ENCODE results near the gene VPS8. TPM values are rescaled to one million over a fixed set of nuclear protein-coding genes. Genes with fewer than 3 reads are reported as not detected.
A peak's percentile ranks its signal among the peaks of the same experiment; 100 is the strongest.

The VPS8 gene
- total RNA-seq, 1 donor from 2014 or later, result 83.9 TPM

- H3K9me3 ChIP-seq (replicated peaks), result no peaks in the 10 kb centered on the region
- TF ChIP-seq, protein P1, sequence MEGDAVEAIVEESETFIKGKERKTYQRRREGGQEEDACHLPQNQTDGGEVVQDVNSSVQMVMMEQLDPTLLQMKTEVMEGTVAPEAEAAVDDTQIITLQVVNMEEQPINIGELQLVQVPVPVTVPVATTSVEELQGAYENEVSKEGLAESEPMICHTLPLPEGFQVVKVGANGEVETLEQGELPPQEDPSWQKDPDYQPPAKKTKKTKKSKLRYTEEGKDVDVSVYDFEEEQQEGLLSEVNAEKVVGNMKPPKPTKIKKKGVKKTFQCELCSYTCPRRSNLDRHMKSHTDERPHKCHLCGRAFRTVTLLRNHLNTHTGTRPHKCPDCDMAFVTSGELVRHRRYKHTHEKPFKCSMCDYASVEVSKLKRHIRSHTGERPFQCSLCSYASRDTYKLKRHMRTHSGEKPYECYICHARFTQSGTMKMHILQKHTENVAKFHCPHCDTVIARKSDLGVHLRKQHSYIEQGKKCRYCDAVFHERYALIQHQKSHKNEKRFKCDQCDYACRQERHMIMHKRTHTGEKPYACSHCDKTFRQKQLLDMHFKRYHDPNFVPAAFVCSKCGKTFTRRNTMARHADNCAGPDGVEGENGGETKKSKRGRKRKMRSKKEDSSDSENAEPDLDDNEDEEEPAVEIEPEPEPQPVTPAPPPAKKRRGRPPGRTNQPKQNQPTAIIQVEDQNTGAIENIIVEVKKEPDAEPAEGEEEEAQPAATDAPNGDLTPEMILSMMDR (IDR thresholded peaks at IDR 0.05; ENCODE audit: borderline replicate concordance), result no peak
- no peak overlapping the region for H3K4me3 ChIP-seq
- H3K27ac ChIP-seq (replicated peaks), result no peak overlapping the region
- intact Hi-C loops (cut with micrococcal nuclease), result no loop called here
- H3K4me1 ChIP-seq, result no peaks in the 10 kb centered on the region
- no peaks in the 10 kb centered on the region for H3K36me3 ChIP-seq
- DNase-seq, result no peak
- H3K27me3 ChIP-seq (ENCODE audit: low read depth), result no peaks in the 10 kb centered on the region
These were observed 253.1 kb downstream of the VPS8 start for GRCh38 chr3:185065059-185065458.

DNA sequence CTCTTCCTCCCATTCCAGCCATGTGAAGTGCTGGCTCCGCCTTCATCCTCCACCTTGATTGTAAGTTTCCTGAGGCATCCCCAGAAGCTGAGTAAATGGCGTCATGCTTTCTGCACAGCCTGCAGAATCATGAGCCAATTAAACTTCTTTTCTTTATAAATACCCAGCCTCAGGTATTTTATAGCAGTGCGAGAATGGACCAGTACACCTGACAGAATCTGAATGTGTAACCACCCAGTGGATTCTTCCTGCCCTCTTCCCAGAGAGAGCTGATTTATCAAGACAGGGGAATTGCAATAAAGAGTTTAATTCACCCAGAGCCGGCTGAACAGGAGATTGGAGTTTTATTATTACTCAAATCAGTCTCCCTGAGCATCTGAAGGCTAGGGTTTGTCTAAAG, 254.3 kb downstream of the VPS8 start:
- TF ChIP-seq, protein P1 (IDR thresholded peaks at IDR 0.05; ENCODE audit: borderline replicate concordance), result no peak
- H3K9me3 ChIP-seq (replicated peaks), result no peaks in the 10 kb centered on the region

GRCh38 chr3:185067173-185067572, 255.2 kb downstream of the VPS8 start:
- no peak for DNase-seq
- intact Hi-C loops (cut with micrococcal nuclease), result no loop called here
- no peak overlapping the region for H3K27ac ChIP-seq (replicated peaks)

More for the DNA sequence above, 254.3 kb downstream of the VPS8 start:
- Histone ChIP-seq H3K36me3 (no peaks in the 10 kb centered on the region), H3K27me3 (ENCODE audit: low read depth) (no peaks in the 10 kb centered on the region), H3K4me3 (no peak overlapping the region), H3K4me1 (no peaks in the 10 kb centered on the region), H3K27ac (replicated peaks) (no peak overlapping the region)
- no peak for DNase-seq
- intact Hi-C loops (cut with micrococcal nuclease), result no loop called here

DNA sequence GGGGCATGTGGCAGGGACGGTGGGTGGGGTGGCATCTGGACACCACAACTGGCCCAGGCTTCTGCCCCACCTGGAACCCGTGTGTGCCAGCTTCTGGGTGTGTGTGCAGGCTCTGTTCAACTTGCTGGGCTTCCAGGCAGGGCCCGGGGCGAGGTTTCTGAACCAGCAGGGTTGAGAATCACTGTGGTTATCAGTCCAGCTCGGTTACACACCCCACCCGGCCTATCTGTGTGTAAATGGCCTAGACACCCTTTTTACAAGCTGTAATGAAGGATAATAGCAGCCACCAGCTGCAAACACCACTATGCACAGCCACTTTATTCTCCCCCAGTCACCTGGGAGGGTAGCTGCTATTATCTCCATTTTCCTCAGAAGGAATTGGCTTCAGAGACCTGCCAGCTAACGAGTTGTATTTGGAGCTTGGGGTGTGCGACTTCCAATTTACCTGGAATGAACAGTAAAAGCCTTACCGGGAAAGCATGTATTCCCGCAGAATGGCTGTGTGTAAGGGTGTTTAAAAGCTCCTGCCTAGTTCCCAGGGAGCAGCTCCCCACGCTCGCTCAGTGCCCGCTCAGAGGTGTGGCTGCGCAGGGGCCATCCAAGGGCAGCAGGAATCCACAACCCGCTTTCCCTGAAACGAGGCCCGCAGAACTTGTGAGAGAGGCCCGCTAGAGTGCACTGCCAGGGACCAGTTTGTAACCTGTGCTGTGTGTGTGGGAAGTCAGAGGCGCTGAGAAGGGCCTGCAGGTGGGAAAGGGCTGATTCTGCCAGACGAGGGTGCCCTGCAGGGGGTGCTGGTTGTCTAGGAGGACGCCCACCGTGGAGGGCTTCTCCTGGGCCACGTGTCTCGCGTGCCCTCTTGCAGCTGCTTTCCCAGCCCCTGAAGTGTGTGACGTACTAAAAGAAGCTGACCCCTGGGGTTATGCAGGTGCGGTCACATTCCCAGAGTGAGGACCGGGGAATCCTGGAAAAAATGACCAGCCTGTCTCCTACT, 257.4 kb downstream of the VPS8 start:
- no peaks in the 10 kb centered on the region for H3K4me1 ChIP-seq
- no peak for DNase-seq
- H3K36me3 ChIP-seq, result no peaks in the 10 kb centered on the region
- no peak overlapping the region for H3K27ac ChIP-seq (replicated peaks)
- no peak overlapping the region for H3K4me3 ChIP-seq
- TF ChIP-seq, protein P1 (IDR thresholded peaks at IDR 0.05; ENCODE audit: borderline replicate concordance), result no peak
- H3K27me3 ChIP-seq (ENCODE audit: low read depth), result no peaks in the 10 kb centered on the region
- no peaks in the 10 kb centered on the region for H3K9me3 ChIP-seq (replicated peaks)
- intact Hi-C loops (cut with micrococcal nuclease), result no loop called here

More at GRCh38 chr3:185067173-185067572, 255.2 kb downstream of the VPS8 start:
- Histone ChIP-seq H3K27me3 (ENCODE audit: low read depth) (no peaks in the 10 kb centered on the region), H3K36me3 (no peaks in the 10 kb centered on the region), H3K4me1 (no peaks in the 10 kb centered on the region), H3K4me3 (no peak overlapping the region), H3K9me3 (replicated peaks) (no peaks in the 10 kb centered on the region)
- TF ChIP-seq, protein P1 (IDR thresholded peaks at IDR 0.05; ENCODE audit: borderline replicate concordance), result no peak

GRCh38 chr3:185070491-185071286, 258.7 kb downstream of the VPS8 start:
- Histone ChIP-seq H3K9me3 (replicated peaks) (no peaks in the 10 kb centered on the region), H3K27me3 (ENCODE audit: low read depth) (no peaks in the 10 kb centered on the region), H3K4me1 (no peaks in the 10 kb centered on the region), H3K36me3 (no peaks in the 10 kb centered on the region), H3K27ac (replicated peaks) (no peak overlapping the region), H3K4me3 (no peak overlapping the region)
- intact Hi-C loops (cut with micrococcal nuclease), result no loop called here
- TF ChIP-seq, protein P1 (IDR thresholded peaks at IDR 0.05; ENCODE audit: borderline replicate concordance), result peak; percentile 47
- no peak for DNase-seq
